NB4 (cell line): ENCODE data around the gene OR13C2.
"Not testable (repeated sequence)": the region's sequence is repeated elsewhere in the genome, so short reads cannot be mapped to it uniquely, and the experiment has no call there.

Experiments
- POLR2A ChIP-seq: IDR thresholded peaks from 2 replicates; pipeline ENCODE4 v1.6.1; 2011; ENCODE audit warnings: mild to moderate bottlenecking; ENCODE audit not compliant: insufficient read length; ENCODE audit errors: extremely low read depth
- TF ChIP-seq, protein P1 (sequence below): IDR thresholded peaks from one replicate; pipeline ENCODE4 v1.5.1; 2012; ENCODE audit warnings: low read depth, low read length
- TF ChIP-seq, protein P2 (sequence below): IDR thresholded peaks from 2 replicates; pipeline ENCODE4 v1.6.1; 2011; ENCODE audit warnings: low read depth, low read length

GRCh38 chr9:104625964-104626363, 20.5 kb upstream of the OR13C2 start:
- TF ChIP-seq, protein P1, sequence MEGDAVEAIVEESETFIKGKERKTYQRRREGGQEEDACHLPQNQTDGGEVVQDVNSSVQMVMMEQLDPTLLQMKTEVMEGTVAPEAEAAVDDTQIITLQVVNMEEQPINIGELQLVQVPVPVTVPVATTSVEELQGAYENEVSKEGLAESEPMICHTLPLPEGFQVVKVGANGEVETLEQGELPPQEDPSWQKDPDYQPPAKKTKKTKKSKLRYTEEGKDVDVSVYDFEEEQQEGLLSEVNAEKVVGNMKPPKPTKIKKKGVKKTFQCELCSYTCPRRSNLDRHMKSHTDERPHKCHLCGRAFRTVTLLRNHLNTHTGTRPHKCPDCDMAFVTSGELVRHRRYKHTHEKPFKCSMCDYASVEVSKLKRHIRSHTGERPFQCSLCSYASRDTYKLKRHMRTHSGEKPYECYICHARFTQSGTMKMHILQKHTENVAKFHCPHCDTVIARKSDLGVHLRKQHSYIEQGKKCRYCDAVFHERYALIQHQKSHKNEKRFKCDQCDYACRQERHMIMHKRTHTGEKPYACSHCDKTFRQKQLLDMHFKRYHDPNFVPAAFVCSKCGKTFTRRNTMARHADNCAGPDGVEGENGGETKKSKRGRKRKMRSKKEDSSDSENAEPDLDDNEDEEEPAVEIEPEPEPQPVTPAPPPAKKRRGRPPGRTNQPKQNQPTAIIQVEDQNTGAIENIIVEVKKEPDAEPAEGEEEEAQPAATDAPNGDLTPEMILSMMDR: not testable (repeated sequence)
- TF ChIP-seq, protein P2, sequence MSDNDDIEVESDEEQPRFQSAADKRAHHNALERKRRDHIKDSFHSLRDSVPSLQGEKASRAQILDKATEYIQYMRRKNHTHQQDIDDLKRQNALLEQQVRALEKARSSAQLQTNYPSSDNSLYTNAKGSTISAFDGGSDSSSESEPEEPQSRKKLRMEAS: not testable (repeated sequence)
- not testable (repeated sequence) for TF ChIP-seq POLR2A
